GM19438 (cell line): ENCODE results near the gene ZC3H18.
"Not testable (repeated sequence)": the region's sequence is repeated elsewhere in the genome, so short reads cannot be mapped to it uniquely, and the experiment has no call there.

Experiments used
- ATAC-seq: cut with Tn5 transposase; IDR thresholded peaks from one replicate; pipeline ENCODE4 v1.9.1; 2021; ENCODE audit warnings: low read depth; ENCODE audit not compliant: unreplicated experiment

The ZC3H18 gene

GRCh38 chr16:88600539-88600896 is 30.3 kb downstream of the ZC3H18 start:
- ATAC-seq: no peak

DNA sequence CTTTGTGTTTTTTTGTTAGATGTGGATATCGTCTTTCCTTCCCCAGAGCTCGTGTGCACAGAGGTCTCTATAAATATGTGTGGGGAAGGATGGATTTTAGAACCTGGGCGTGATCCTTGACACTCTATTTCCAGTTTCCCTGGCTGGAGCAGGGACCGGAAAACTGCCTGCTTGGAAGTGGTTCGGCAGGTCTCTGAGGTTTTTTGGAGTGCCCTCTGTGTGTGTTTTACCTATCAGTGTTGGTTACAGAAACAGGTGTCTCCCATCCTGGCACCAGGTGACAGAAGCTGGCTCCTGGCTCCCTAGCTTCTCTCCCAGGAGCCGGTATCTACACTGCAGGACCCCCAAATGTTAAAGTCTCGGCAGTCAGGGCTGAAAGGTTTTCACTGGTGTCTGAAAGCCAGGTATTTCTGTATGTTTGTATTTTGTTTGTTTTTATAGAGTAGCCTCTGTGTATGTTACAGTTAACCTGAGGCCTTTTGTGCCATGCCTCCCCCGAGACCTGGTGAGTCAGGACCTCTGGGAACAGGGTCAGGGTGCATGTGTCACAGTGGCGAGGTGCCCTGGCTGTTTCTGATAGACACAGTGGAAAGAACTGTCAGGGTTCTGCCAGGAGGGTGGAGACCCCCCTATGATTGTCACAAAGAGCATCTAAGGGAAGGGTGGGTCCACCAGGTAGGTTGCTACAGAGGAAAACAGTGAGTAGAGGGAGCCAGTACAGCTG is 31.3 kb downstream of the ZC3H18 start:
- no peak for ATAC-seq

DNA sequence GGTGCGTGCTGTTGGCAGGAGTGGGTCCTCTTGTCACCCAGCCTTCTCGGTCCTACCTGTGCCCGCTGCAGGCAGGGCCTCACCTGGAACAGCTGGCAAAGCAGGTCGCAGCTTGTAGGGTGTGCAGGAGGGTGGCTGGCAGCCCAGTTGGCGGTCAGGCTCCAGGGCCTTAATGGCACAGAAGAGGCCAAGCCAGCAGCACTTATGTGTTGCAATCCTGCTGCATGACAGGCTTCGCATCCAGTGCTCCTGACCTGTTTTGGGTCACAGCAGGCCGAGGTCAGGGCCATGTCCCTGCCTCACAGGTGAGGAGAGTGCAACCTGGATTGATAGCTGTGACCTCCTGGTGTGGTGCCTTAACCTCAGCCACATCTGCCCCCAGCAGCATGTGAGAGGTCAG is 31.9 kb downstream of the ZC3H18 start:
- ATAC-seq: no peak

DNA sequence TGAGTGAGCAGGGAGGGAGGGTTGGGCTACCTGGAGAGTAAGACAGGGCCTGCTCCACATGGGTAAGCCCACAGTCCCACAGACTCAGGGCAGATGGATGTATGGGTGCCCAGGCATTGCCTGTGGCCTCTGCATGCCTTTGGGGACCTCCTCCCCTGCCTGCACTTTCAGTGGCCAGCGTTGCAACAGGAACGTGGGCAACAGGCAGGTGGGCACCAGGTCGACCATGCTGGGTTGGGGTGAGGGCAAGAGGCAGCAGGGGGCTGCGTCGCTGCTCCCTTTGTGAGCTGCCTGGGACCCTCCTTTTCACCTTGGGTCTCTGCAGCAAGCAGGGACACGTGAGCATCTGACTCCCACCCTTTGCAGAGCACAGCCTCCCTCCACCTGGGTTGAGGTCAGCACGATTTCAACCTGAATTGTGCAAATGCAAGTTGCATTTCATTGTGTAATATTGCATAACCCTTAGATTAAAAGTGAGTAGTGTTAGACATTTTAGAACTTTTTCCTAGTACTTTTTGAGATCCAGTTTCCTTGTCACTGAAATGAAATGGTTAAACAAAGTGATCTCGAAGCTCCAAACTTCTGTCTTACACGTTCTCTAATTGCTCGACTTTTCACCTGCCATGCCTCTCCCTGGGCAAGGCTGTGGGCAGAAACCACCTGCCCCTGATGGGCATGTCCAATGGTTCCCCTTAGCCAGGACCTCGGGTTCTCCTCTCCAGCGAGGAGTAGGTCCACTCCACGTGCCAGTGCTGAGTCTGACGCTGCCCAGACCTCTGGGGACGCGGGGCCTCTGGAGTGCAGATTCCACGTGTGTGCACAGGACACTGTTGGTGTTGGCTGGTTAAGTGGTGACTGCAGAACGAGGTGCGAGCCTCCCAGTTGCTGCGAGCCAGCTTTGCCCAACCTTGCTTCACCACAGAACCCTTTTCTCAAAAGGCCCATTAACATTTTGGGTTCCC is 35.3 kb downstream of the ZC3H18 start:
- no peak for ATAC-seq

DNA sequence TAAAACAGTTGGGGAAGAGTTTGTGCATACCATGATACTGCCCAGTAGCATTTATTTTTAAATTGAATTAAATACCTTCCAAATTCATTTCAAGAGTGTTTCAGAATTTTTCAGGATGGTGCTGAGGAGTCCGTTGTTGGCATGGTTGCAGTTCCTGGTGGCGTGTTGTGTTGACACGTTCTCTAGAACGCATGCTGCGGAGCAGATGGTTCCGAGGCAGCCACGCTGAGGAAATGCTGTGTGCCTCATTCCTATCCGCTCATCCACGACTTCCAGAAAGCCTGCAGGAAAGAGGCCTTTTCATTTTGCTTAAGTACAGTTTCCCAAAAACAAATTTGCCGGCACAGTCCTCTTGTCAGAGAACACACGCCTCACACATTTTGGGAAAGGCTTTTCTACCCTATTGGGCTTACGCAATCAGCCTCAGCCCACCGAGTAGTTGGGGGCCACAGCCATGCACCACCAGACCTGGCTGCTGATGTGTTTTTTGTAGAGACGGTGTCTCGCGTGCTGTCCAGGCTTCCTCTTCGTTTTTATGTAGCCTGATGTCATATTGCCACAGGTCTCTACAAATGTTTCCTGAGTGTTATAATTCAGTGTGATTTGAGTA is 36.0 kb downstream of the ZC3H18 start:
- no peak for ATAC-seq

GRCh38 chr16:88608076-88608475 is 37.9 kb downstream of the ZC3H18 start:
- ATAC-seq: no peak

GRCh38 chr16:88609426-88609825 is 39.2 kb downstream of the ZC3H18 start:
- ATAC-seq: not testable (repeated sequence)

- ATAC-seq: no peak
Observed at GRCh38 chr16:88610080-88610479, 39.9 kb downstream of the ZC3H18 start.

- ATAC-seq: no peak
Observed at GRCh38 chr16:88610909-88611812, 41.0 kb downstream of the ZC3H18 start.

DNA sequence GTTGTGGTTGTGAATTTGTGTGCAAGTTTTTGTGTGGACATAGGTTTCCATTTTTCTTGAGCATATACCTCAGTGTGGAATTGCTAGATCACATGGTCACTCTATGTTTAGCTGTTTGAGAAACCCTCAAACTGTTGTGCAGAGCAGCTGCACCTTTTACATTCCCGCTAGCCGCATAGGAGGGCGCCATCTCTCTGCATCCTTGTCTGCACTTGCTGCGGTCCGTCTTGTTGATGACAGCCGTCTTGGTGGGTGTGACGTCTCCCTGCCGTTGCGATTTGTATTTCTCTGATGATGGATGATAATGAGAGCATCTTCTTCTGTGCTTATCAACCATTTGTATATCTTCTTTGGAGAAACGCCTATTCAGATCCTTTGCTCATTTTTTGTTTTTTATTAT is 43.1 kb downstream of the ZC3H18 start:
- no peak for ATAC-seq

- no peak for ATAC-seq
Observed at GRCh38 chr16:88613911-88614817, 44.0 kb downstream of the ZC3H18 start.

GRCh38 chr16:88614818-88615580 is 44.8 kb downstream of the ZC3H18 start:
- no peak for ATAC-seq

GRCh38 chr16:88616320-88616719 is 46.1 kb downstream of the ZC3H18 start:
- ATAC-seq: no peak

DNA sequence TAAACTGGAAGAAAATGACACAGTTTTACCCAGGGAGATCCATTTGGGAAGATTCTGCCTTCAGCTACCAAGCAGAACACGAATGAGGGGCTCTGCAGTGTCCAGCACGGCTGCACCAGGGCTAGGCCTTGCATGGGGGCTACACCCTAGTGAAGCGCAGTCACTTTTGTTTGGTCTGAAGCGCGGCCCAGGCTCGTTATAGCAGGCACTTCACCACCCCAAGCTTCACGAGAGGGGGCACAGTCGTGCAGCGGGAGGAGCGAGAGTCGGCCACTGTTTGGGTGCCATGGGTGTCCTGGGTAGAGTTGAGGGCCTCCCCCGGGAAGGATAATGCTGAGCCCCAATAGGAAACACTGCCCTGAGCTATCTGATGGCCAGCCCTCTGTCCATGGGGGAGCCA is 46.5 kb downstream of the ZC3H18 start:
- ATAC-seq: no peak

DNA sequence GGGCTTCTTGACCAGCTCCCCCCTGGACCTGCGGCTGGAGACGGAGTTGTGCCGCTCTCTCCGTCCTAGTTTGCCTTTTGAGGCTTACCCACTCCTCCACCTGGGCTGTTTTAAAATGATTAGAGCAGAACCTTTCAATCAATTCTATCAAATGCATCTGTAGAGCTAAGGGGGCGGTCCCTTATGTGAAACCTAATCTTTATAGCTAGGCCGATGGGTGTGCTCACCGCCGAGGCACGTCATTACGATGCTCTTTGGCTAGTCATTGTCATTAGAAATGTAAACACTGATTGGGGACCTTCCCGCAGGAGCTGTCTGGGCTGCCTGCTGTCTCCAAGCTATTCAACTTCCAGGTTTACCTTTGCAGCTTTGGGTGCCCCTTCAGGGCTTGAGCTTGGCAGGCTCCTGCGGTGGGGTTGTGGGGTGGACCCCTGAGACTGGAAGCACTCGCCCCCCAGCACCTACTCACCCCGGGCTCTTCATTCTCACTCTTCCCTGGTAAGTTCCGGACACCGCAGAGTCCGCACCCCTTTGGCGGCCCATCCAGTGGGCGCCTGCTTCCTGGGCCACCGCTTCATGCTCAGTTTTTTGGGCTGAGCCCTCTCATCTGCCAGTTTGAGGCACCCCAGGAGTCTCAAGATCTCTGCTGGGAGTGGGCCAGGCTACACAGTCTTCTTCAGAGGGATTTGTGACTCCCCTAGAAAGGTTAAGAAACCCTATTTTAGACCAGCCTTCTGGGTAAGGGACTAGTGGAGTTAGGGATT is 47.2 kb downstream of the ZC3H18 start:
- ATAC-seq: no peak

GRCh38 chr16:88618182-88618955 is 48.2 kb downstream of the ZC3H18 start:
- ATAC-seq: no peak
